ENCODE results near the gene ATP6V0E2. TPM values are rescaled to one million over a fixed set of nuclear protein-coding genes. Genes with fewer than 3 reads are reported as not detected.

ATP6V0E2 gene
- total RNA-seq, 1 donor from 2014 or later = 19.6 TPM

Other genes starting within 250 kb of the ATP6V0E2 start
- 35.3 TPM for gene ZNF467, start 100.4 kb upstream of the ATP6V0E2 start, total RNA-seq
- gene ZNF862, start 35.6 kb upstream of the ATP6V0E2 start, total RNA-seq = 14.6 TPM